ENCODE measurements around the gene JMJD1C. TPM values are rescaled to one million over a fixed set of nuclear protein-coding genes. Genes with fewer than 3 reads are reported as not detected.

Gene JMJD1C
- total RNA-seq, 1 experiment from 2014 or later, result 89.7 TPM

DNA sequence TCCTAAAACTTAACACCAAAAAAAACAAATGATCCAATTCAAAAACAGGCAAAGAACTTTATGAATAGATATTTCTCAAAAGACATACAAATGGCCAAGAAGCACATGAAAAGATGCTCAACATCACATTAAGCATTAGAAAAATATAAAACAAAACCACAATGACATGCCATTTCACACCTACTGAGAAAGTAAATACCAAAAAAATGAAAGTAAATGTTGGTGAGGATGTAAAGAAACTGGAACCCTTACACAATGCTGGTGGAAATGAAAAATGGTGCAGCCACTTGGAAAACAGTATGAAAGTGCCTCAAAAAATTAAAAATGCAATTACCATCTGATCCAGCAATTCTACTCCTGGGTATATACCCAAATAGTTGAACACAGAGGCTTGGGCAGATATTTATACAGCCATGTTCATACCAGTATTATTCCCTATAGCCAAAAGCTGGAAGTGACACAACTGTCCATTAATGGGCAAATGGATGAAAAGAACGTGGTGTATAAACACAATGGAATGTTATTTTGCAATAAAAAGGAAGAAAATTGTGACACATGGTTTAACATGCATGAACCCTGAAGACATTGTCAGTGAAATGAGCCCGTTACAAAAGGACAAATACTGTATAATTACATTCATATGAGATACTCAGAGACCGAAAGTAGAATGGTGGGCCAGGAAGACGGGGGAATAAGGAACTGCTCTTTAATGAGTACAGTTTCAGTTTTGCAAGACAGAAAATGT is 89.0 kb downstream of the JMJD1C start:
- TF ChIP-seq, protein P1, sequence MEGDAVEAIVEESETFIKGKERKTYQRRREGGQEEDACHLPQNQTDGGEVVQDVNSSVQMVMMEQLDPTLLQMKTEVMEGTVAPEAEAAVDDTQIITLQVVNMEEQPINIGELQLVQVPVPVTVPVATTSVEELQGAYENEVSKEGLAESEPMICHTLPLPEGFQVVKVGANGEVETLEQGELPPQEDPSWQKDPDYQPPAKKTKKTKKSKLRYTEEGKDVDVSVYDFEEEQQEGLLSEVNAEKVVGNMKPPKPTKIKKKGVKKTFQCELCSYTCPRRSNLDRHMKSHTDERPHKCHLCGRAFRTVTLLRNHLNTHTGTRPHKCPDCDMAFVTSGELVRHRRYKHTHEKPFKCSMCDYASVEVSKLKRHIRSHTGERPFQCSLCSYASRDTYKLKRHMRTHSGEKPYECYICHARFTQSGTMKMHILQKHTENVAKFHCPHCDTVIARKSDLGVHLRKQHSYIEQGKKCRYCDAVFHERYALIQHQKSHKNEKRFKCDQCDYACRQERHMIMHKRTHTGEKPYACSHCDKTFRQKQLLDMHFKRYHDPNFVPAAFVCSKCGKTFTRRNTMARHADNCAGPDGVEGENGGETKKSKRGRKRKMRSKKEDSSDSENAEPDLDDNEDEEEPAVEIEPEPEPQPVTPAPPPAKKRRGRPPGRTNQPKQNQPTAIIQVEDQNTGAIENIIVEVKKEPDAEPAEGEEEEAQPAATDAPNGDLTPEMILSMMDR (IDR thresholded peaks at IDR 0.05; ENCODE audit: insufficient read depth in 1 of 2, low read depth in 1 of 2, low read length in 1 of 2, severe bottlenecking in 1 of 2, unreplicated experiment in 1 of 2), result no peak
- H3K27me3 Mint-ChIP-seq (ENCODE audit: insufficient read depth, unreplicated experiment), result no peaks in the 10 kb centered on the region
- Histone ChIP-seq H3K4me3 (ENCODE audit: low read depth, low read length) (no peak overlapping the region), H3K36me3 (ENCODE audit: control insufficient read depth, insufficient read depth, low read length) (no peaks in the 10 kb centered on the region; the same call in 1 of the 2 replicates), H3K9me3 (no peaks in the 10 kb centered on the region), H3K4me1 (no peaks in the 10 kb centered on the region), H3K27me3 (replicated peaks; ENCODE audit: control insufficient read depth, insufficient read depth, low read length) (no peaks in the 10 kb centered on the region)
- DNase-seq, result no peak
- intact Hi-C loops (cut with micrococcal nuclease; ENCODE audit: unreplicated experiment), result no loop called here
- ChIA-PET POLR2A (no interaction called here), CTCF (no interaction called here)
- H3K9me3 Mint-ChIP-seq (ENCODE audit: unreplicated experiment), result no peaks in the 10 kb centered on the region
- no TSS peak for BruUV-seq (replicated peaks)
- no peak overlapping the region for H3K4me3 Mint-ChIP-seq (ENCODE audit: unreplicated experiment)
- H3K27ac Mint-ChIP-seq (ENCODE audit: unreplicated experiment), result no peak overlapping the region
- peaks cover 15% of the 10 kb centered on the region for H3K36me3 Mint-ChIP-seq (ENCODE audit: insufficient read depth, unreplicated experiment)
- no peaks in the 10 kb centered on the region for H3K4me1 Mint-ChIP-seq (ENCODE audit: low read depth, unreplicated experiment)

DNA sequence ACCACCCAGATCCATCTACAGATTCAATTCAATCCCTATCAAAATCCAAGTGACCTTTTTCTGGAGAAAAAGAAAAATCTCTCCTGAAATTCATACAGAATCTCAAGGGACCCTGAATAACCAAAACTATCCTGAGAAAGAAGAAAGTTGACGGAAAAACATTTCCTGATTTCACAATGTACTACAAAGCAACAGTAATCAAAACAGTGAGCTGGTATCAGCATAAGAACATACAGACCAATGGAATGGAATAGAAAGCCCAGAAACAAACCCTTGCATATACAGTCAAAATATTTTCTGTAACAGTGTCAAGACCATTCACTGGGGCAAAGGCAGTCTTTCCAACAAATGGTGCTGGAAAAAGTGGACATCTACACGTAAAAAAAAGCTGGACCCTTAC is 89.9 kb downstream of the JMJD1C start:
- no peaks in the 10 kb centered on the region; the same call in 1 of the 2 replicates for H3K36me3 ChIP-seq (ENCODE audit: control insufficient read depth, insufficient read depth, low read length)
- Mint-ChIP-seq H3K36me3 (ENCODE audit: insufficient read depth, unreplicated experiment) (peaks cover 15% of the 10 kb centered on the region), H3K4me3 (ENCODE audit: unreplicated experiment) (no peak overlapping the region), H3K4me1 (ENCODE audit: low read depth, unreplicated experiment) (no peaks in the 10 kb centered on the region), H3K27ac (ENCODE audit: unreplicated experiment) (no peak overlapping the region), H3K9me3 (ENCODE audit: unreplicated experiment) (no peaks in the 10 kb centered on the region), H3K27me3 (ENCODE audit: insufficient read depth, unreplicated experiment) (no peaks in the 10 kb centered on the region)
- no peak overlapping the region for H3K4me3 ChIP-seq (ENCODE audit: low read depth, low read length)
- no peaks in the 10 kb centered on the region for H3K9me3 ChIP-seq
- TF ChIP-seq, protein P1 (IDR thresholded peaks at IDR 0.05; ENCODE audit: insufficient read depth in 1 of 2, low read depth in 1 of 2, low read length in 1 of 2, severe bottlenecking in 1 of 2, unreplicated experiment in 1 of 2), result no peak
- ChIA-PET POLR2A (no interaction called here), CTCF (no interaction called here)
- no TSS peak for BruUV-seq (replicated peaks)
- H3K4me1 ChIP-seq, result no peaks in the 10 kb centered on the region
- intact Hi-C loops (cut with micrococcal nuclease; ENCODE audit: unreplicated experiment), result no loop called here
- H3K27me3 ChIP-seq (replicated peaks; ENCODE audit: control insufficient read depth, insufficient read depth, low read length), result no peaks in the 10 kb centered on the region
- DNase-seq, result no peak

DNA sequence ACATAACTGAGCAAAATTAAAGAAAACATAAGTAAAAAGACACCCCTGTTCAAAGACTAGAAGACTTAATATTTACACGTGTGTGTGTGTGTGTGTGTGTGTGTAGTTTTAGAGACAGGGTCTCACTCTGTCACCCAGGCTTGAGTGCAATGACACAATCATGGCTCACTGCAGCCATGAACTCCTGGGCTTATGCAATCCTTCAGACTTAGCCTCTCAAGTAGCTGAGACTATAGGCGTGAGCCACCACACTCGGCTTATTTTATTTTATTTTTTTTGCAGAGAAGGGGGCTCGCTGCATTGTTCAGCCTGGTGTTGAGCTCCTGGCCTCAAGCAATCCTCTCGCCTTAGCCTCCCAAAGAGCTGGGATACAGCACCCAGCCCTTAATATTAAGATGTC is 90.3 kb downstream of the JMJD1C start:
- Mint-ChIP-seq H3K9me3 (ENCODE audit: unreplicated experiment) (no peaks in the 10 kb centered on the region), H3K27me3 (ENCODE audit: insufficient read depth, unreplicated experiment) (no peaks in the 10 kb centered on the region), H3K4me3 (ENCODE audit: unreplicated experiment) (no peak overlapping the region), H3K36me3 (ENCODE audit: insufficient read depth, unreplicated experiment) (peaks cover 15% of the 10 kb centered on the region), H3K4me1 (ENCODE audit: low read depth, unreplicated experiment) (no peaks in the 10 kb centered on the region), H3K27ac (ENCODE audit: unreplicated experiment) (no peak overlapping the region)
- no peak for DNase-seq
- Histone ChIP-seq H3K9me3 (no peaks in the 10 kb centered on the region), H3K4me3 (ENCODE audit: low read depth, low read length) (no peak overlapping the region), H3K36me3 (ENCODE audit: control insufficient read depth, insufficient read depth, low read length) (no peaks in the 10 kb centered on the region; the same call in 1 of the 2 replicates), H3K27me3 (replicated peaks; ENCODE audit: control insufficient read depth, insufficient read depth, low read length) (no peaks in the 10 kb centered on the region), H3K4me1 (peaks cover 2% of the 10 kb centered on the region; the same call in 1 of the 2 replicates)
- CTCF ChIA-PET, result interaction anchor here (0.6 kb wide), 1 partner anchor 206 kb away, joined by 3 read pairs; no protein-coding TSS in a partner anchor
- intact Hi-C loops (cut with micrococcal nuclease; ENCODE audit: unreplicated experiment), result no loop called here
- TF ChIP-seq, protein P1 (IDR thresholded peaks at IDR 0.05; ENCODE audit: insufficient read depth in 1 of 2, low read depth in 1 of 2, low read length in 1 of 2, severe bottlenecking in 1 of 2, unreplicated experiment in 1 of 2), result no peak
- BruUV-seq (replicated peaks), result no TSS peak
- POLR2A ChIA-PET, result no interaction called here

All from Caco-2 (cell line).